ENCODE data around the gene GPRIN2.
"Not testable (repeated sequence)": the region's sequence is repeated elsewhere in the genome, so short reads cannot be mapped to it uniquely, and the experiment has no call there.

GPRIN2 gene

DNA sequence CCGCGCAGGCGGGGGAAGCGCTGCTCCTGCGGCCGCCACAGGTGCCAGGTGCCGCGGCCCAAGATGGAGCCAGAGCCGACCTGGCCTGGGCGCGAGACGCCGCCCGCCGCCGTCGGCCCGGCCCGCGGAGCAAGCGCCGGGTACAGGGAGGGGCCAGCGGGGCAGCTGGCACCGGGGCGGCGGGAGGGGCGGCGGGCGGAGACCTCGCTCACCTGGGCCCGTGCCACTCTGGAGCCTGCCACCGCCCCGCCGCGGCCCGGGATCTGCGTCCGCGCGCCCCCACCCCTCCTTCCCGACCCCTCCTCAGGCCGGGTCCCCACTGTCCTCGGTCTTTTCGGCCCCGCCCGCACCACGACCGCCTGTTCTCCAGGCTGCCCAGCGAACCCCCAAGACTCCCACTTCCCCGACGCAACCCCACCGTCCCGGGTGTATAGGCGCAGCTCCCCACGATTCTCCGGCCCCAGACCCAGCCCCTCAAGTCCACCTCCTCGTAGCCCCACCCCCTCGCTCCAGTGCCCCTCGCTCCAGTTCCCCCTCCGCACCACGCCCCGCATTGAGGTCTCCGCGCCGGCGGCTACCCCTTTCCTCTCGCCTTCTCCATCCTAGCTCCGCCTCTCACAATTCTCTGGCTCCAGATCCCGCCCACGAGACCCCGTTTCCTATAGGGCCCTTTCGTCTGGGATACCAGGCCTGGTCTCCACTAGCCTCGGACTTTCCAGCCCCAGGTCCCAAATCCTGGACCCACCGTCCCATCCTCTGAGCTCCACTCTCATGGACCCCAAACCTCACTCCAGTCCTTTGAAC lies at the start of gene GPRIN2:
Gene GPRIN2, minus strand, starts transcription at position 144 of the 804 bp plus-strand sequence. CDS start 5,922 bp downstream, outside the sequence.
- no peak for DNase-seq

DNA sequence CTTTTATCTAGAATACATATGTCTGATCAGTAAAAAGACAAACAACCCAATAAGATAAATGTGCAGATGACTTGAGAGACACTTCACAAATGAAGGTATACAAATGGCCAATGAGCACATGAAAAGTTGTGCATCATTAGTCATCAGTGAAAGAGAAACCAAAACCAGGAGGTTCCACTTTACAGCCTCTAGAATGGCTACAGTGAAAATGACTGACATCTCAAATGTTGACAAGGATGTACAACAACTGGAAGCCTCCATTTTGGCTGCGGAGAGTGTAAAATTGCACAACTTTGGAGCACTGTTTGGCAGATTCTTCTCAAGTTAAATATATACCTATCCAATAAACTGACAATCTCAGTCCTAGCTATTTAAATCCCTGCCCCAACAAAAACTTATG lies 44.1 kb upstream of the GPRIN2 start:
- not testable (repeated sequence) for DNase-seq

DNA sequence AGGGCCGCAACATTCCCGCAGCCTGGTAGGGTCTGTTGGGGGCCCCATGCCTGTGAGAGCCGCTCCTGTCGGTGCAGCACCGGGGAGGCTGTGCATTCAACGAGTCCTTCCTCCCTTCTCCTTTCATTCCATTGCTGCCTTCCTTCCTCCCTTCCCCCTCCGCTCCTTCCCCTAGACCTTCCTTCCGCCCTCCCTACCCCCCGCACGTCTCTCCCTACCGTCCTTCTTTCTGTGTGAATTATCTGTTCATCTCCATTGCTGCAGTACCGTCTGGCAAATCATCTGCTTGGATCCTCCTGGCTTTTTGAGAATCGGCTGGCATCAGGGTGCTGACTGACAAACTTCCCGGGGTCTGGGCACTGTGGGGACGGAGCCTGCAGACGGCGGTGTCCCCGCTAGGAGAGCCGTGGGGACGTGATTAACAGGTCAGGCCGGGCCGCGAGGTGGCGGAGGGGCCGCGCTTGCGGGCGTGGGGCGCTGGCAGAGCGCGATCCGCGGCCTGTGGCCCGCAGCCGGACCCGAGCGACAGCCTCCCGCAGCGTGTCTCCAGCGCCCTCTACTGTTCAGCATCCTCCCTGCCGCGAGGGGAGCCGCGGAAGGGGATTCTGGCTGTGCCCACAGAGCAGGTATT lies 41.3 kb upstream of the GPRIN2 start:
- DNase-seq: not testable (repeated sequence)

DNA sequence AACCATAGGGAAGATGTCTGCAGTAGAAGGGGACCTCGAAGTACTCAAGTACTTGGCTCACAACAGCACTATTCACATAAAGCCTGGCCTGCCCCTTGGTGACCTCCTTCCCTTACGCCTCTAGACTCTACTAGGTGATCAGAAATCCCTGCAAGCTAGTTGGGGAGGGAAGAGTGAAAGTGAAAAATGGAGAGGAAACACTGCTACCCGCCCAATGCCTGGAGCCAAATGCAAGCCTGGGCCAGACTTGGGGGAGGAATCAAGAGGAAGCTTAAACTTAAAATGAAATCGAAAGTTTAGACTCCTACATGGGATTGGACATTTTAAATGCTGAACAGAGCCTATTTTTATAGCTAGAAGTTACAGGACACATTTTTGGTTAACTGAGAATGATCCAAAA lies 40.1 kb upstream of the GPRIN2 start:
- DNase-seq: not testable (repeated sequence)

DNA sequence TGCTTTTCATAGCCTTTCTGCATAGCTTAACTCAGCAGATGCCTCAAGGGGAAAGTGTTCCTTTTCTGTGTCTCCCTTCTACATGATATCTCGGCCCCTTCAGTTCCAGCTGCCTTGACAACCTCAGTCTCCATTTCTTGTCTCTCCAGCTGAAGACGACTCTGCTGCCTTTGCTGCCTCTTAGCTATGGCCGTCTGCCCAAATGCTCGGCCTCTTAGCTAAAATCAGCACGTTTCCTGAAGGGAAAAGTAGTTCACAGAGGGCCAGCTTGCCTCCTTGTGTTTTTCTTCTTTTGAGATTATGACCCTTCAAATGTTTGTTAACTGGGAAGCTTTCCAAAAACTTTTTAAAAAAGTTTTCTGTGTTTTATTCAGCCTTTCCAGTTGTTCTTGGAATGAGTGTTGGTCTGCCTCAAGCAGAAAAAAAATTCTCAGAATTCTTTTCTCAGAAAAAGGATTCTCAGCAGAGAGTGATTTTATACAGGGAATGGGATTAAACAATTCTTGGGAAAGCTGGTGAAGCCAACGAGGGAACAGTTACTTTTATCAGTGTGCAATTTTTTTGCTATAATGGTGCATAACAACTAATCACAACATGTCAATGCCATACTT lies 38.1 kb upstream of the GPRIN2 start:
- not testable (repeated sequence) for DNase-seq

DNA sequence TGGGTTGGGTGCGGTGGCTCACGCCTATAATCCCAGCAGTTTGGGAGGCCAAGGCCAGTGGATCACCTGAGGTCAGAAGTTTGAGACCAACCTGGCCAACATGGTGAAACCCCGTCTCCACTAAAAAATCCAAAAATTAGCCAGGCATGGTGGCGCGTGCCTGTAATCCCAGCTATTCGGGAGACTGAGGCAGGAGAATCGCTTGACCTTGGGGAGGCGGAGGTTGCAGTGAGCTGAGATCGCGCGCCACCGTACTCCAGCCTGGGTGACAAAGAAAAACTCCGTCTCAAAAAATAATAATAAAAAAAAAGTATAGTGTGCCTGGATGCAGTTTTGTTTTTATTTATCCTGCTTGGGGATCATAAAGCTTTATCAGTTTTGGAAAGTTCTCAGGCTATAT lies 36.8 kb upstream of the GPRIN2 start:
- DNase-seq: not testable (repeated sequence)

DNA sequence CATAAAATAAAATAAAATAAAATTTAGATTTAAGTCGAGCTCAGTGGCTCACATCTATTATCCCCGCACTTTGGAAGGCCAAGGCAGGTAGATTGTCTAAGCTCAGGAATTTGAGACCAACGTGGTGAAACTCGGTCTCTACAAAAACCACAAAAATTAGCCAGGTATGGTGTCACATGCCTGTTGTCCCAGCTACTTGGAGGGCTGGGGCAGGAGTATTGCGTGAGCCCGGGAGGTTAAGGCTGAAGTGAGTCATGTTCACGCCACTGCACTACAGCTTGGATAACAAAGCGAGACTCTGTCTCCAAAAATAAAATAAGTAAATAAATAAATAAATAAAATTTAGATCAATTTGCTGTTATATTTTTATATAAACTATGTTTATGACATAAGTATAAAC lies 34.6 kb upstream of the GPRIN2 start:
- not testable (repeated sequence) for DNase-seq

DNA sequence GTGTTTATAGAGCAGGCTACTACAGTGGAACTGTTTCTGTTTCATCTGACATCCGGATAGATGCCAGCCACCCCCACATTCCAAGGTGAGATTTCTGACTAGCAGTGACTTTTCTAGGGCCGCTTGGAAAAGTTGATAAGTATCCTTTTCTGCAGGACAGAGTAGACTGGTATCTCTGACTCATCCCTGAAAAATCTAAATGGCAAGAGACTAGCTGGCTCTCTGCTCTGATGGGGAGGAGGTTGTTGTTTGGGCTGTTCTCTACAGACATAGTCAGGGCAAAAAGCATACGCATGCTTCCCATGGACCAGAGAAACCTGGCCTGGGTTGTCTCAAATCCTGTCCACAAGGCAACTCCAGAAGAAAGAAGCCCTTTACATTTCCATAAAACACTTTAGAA lies 33.1 kb upstream of the GPRIN2 start:
- DNase-seq: not testable (repeated sequence)

DNA sequence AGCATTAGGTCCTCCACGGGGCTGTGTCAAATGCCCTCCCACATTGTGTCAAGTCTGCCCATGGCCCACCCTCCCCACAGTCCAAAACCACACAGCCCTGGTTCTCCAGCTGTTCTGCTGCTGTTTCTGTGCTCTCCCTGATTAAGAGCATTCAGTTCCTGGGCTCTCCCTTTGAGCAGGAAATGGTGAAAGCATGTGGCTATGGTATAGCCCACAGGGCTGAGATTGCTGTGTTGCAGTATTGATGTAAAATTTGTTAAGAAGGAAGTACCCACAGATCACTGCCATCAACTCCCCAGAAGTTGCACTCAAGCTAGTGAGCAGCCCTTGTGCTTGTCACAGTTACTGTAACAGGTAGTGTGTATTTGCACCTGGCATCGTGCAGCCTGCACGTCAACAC lies 31.8 kb upstream of the GPRIN2 start:
- not testable (repeated sequence) for DNase-seq

DNA sequence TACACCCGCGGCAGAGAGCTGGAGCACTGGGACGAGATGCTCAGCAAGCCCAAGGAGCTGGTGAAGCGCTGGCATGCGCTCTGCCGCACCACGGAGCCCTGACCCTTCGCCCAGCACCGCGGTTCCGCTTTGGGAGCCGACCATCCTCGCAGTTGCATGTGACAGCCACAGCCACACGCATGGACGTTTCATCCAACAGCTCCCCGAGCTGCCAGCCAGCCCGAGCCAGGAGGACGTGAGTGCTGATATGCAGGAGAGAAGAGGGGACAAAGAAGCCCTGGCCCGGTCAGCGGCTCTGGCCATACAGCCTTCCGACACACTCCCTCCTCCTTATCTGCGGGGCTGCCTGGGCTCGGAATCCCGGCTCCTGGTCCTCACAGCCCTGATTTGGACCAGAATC lies 31.1 kb upstream of the GPRIN2 start:
- DNase-seq: not testable (repeated sequence)

DNA sequence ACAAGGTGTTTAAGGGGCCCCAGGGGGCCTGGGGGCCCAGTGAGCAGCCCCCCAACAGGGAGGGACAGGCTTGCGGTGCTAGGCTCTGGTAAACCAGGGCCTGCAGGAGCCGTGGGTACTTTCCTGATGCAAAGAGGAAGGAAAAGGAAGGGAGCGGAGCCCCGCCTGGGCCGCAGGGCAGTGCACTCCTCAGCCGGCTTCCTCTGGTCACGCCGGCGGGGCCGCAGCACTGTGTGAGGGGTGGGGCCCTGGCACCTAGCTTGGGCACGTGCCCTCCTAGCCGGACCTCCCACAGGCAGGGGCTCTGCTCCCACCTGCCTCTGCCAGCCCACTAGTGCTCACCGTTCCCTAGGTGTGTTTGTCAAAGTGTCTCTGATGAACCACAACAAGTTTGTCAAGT lies 28.8 kb upstream of the GPRIN2 start:
- not testable (repeated sequence) for DNase-seq

DNA sequence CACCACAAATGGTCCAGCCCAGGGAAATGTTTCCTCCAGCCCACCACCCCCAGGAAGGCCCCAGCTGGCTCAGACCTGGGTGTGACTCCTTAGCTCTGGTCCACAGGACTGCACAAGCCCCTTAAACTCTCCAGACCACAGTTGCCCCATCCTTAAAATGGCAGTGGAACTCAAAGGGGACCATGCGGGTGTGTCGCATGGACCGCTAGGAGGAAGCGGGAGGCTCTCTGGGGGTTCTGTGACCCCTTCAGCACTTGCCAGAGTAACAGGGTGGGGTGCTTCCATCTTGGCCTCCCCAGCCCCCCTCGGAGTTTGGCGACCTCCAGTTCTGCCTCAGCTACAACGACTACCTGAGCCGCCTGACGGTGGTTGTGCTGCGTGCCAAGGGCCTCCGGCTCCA lies 27.7 kb upstream of the GPRIN2 start:
- not testable (repeated sequence) for DNase-seq

DNA sequence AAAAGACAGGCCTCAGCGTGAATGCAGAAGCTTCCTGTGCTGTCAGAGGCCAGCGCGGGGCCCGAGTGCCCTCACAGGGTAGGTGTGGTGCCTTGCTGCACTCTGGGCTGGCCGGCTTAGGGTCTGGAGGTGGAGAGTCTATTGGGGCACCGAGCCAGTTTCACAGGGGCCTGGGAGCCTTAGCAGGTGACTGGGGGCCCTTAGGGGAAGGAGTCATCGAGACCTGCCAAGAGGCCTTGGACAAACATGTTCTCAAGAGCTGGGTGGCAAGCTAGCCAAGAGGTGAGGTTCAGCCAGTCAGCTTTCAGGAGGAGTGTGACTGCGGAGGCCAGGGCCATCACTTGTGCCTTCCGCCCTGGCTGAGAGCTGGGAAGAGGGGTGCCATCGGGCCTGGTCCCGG lies 26.1 kb upstream of the GPRIN2 start:
- not testable (repeated sequence) for DNase-seq

DNA sequence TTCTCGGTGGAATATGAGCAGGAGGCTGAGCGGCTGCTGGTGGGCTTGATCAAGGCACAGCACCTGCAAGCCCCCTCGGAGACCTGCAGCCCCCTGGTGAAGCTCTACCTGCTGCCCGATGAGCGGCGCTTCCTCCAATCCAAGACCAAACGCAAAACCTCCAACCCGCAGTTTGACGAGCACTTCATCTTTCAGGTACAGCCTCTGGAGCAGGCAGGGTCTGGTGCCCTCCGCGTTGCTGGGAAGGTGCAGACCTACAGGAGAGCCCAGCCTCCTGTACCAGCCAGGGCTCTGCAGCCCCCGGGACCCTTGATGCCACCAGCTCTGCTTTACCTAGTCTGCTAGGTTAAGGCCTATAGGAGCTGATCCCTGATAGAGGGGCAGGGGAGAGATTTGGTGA lies 25.5 kb upstream of the GPRIN2 start:
- DNase-seq: not testable (repeated sequence)

DNA sequence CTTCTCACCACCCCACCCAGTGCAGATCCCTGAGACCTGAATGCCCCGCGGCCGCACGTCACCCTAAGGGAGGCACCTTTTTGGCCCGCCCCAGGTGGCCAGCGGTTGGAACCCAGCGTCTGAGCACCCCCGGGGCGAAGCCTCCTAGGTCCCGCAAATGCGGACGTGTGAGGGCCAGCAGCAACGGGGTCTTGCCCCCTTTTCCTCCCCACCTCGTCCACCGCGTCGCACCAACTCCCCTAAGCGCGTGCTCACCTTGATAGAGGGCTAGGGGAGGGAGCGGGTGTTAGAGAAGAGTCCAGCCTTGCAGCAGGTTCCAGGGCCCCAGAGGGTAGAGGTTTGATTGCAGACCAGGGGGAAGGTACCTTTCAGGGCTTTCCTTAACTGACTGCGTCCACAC lies 22.9 kb upstream of the GPRIN2 start:
- not testable (repeated sequence) for DNase-seq

DNA sequence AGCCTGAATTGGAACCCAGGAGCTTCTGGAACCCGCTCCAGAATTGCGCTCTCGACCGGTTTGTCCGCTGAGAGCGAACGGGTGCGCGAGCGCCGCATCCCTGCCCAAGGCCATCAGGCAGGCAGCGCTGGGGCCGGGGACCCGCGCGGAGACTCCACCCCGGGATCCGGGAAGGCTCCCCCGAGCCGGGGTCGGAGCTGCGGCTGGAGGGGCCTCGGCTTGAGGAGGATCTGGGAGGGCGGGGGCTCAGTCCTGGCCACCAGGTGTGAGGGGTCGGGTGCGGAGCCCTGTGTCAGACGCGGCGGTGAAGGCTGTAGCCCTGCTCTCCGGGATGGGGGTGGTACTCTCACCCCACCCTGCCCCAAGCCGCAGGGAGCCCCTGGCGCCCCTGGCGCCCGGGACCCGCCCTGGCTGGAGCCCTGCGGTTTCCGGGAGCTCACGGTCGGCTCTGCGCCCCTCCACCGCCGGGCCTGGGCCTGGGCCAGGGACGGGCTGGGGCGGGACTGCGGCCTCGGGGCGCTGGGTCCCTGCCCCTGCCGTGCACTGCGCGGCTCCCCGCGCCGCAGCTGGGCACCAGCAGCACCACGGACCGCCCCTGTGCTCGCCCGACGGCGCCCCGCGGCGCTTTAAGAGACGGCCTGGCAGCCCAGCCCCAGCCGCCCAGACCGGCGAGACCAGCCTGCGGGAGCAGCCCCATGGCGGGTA lies 22.2 kb upstream of the GPRIN2 start, which contains the start of gene SYT15:
Gene SYT15, plus strand, starts transcription at position 655 of the 705 bp plus-strand sequence. Its CDS starts 41 bp downstream, at position 696.
- not testable (repeated sequence) for DNase-seq

DNA sequence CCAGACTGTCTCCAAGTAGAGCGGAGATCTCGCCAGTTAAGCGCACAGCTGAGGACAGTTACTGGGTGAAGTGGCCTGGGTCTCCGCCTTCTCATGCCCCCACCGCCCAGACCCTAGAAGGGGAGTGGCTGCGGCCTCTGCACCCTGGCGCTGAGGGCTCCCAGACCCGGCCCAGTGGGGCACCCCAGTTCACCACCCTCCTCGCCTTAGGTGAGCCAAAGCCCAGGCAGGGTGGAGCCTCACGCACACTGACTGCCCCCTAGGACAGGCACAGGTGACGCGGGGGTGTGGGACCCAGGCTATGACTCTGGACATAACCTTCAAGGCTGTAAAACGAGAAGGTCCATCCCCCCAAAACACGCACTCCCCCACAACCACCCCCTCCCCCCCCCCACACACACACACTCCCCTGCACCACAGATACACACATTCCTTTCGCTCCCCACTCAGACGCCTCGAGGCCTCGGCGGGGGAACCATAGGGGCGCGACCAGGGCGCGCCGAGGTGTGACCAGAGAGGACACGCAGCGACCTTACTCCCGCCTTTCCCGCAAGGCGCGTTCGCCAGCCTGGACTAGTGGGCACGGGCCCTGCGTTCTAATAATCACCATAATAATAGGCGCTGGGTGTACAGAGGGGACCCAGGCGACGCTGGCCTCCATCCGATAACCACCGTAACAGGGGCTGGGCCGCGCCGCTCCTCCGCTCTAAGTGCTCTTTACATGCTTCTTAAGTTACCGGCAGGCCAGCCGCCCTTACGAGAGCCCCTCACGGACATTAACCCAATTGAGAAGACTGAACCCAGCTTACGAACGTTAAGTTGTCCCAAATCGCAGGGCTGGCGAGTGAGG lies 21.4 kb upstream of the GPRIN2 start:
- DNase-seq: not testable (repeated sequence)

DNA sequence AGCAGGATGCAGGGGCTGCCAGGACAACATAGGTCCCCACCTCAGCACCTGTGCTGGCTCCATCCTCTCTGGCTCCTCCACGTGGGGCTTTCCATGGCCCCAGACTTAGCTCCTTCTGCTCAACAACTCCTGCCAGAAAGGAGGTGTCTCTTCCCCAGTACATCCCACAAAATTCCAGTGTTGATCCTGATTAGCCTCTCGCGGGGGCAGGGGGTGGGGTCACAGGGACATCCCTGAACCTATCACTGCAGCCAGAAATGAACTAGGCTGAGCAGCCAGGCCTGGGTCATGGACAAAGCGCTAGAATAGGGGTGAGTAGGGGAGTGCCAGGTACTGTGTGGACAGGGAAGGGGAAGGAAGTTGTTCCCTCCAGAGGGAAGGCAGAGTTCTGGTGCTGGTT lies 17.4 kb upstream of the GPRIN2 start:
- DNase-seq: not testable (repeated sequence)

DNA sequence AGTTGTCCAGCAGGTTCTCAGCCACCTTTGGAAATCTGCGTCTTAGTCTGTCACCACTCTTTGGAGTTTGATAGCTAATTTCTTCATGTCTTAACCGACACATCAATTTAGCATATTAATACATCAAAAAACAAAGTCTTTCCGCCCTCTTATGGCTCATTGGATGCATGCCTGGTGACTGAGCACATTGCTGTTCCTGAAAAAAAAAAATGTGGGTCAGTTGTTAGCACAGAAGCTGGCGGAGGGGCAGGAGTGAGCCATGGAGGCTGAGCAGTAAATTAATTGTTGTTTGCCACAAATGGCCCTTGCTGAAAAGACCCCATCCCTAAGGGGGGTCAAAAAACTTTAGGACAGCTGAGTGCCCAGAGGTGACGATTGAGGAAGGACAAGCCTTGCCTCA lies 16.9 kb upstream of the GPRIN2 start:
- not testable (repeated sequence) for DNase-seq

DNA sequence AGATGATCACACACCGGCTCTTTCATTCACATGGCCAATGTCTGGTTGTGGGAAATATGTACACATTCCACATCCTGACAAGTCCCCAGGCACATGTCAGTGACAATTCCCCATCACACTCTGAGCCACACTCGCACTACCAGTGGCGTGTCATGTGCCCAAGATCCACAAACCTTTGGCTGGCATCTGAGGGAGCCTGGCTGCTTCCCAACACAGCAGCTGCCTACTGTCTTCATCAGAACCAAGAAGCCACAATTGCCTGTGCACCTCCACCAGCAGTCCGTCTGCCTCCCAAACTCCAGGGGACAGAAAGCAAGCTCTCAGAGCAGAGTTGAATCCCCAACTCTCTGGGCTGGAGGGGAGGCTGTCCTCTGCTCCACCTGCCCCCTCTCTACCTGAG lies 16.3 kb upstream of the GPRIN2 start:
- DNase-seq: not testable (repeated sequence)

DNA sequence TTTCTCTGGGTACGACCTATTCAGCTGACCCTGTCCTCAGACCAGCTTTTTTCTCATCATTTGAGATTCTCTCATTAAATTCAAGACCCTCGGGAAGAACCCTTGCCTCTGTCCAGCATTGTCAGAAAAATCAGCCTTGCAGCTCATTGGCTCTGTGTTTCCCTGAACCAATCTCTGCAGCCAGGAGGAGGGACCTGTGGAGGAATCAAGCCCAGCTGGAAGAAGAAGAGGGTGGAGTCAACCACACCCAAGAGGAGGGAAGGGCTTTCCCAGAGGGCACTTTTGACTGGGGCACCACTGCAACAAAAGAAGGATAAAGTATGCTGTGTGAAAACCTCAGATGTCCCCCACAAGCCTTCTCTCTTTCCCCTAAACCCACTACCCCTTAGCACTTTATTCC lies 14.2 kb upstream of the GPRIN2 start:
- not testable (repeated sequence) for DNase-seq

DNA sequence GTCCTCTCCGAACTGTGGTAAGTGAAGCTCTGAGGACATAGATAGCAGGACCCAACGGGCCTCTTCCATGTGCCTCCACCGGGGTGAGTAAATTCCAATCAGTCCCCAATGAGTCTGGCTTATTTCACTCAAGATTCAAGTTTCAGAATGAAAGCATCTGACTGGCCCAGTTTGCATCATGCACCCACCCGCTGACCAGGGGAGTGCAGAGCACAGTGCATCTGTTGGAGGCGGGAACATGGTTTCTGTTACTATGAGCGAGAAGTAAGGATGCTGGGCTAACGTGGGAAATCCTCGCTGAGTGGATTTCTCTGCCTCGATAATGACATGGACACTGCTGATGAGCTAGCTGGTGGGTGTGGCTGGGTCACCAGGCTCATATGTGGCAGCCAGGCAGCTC lies 10.7 kb upstream of the GPRIN2 start:
- DNase-seq: not testable (repeated sequence)
